Kidney (tissue), 14 donors: ENCODE results near the gene PRRT4. TPM values are rescaled to one million over a fixed set of nuclear protein-coding genes. Genes with fewer than 3 reads are reported as not detected.

Experiments
- DNase-seq, 5 donors: peaks; one replicate each; pipeline ENCODE4 v3.0.0-alpha.2; 2013 to 2020
- FAIRE-seq: peaks from 2 replicates; lab custom pipeline; 2012; peaks lifted over from hg19 to GRCh38; lab: Jason Lieb, UNC
- H3K27ac ChIP-seq, 2 donors: one replicate each; pipeline ENCODE4 v1.7.0; 2013; ENCODE audit warnings: low read depth in 2 of 2, low read length in 2 of 2, inconsistent platforms in 1 of 2
- H3K27me3 ChIP-seq: one replicate; pipeline ENCODE4 v1.7.1; 2013; ENCODE audit warnings: low read length, inconsistent platforms; ENCODE audit not compliant: control insufficient read depth, insufficient read depth
- H3K36me3 ChIP-seq, 3 donors: one replicate each; pipeline versions ENCODE4 v1.7.0 to v1.7.1; 2013; ENCODE audit warnings: low read length in 3 of 3, control low read depth in 1 of 3, inconsistent platforms in 1 of 3; ENCODE audit not compliant: insufficient read depth in 3 of 3, control insufficient read depth in 2 of 3
- H3K4me1 ChIP-seq, 3 donors: one replicate each; pipeline versions ENCODE4 v1.7.0 to v1.7.1; 2013; ENCODE audit warnings: low read length in 3 of 3, inconsistent platforms in 1 of 3, low read depth in 1 of 3; ENCODE audit not compliant: control insufficient read depth in 2 of 3, insufficient read depth in 2 of 3
- H3K4me3 ChIP-seq, 3 donors: one replicate each; pipeline versions ENCODE4 v1.7.0 to v1.8.1; 2013; ENCODE audit warnings: low read length in 3 of 3, control low read depth in 1 of 3, inconsistent platforms in 1 of 3
- H3K9ac ChIP-seq, 3 donors: one replicate each; pipeline versions ENCODE4 v1.7.0 to v1.7.1; 2013; ENCODE audit warnings: low read length in 3 of 3, control low read depth in 1 of 3, inconsistent platforms in 1 of 3
- H3K9me3 ChIP-seq, 3 donors: one replicate each; pipeline versions ENCODE4 v1.7.0 to v1.7.1; 2013; ENCODE audit warnings: low read length in 3 of 3, control low read depth in 1 of 3, inconsistent platforms in 1 of 3; ENCODE audit not compliant: control insufficient read depth in 2 of 3, insufficient read depth in 1 of 3
- intact Hi-C: fragments of 100-400 bp; cut with DNase I; formaldehyde crosslinking; loops from one replicate; pipeline ENCODE4 v1.11.1; 2022
- polyA plus RNA-seq: library from polyadenylated mRNA; stranded (reverse); fragments of 350-450 nt; fragmentation: Illumina TruSeq; extraction: RNeasy Lipid Tissue Mini Kit (QIAGEN cat#74804); gene quantifications from one replicate; pipeline ENCODE4 v1.2.3, GENCODE V29; 2014; ENCODE audit warnings: low read depth, low replicate concordance; ENCODE audit not compliant: insufficient read depth
- total RNA-seq: library from RNA; stranded (reverse); fragmentation: NEBNext Ultra II Directional; extraction: Animal tissue kit (Norgen Biotek cat#: 25700); gene quantifications from one replicate; pipeline ENCODE4 v1.2.1, GENCODE V29; 2021
- TF ChIP-seq, protein P1 (sequence below): IDR thresholded peaks from 3 replicates; pipeline ENCODE4 v1.5.1; 2012; ENCODE audit warnings: mild to moderate bottlenecking, moderate library complexity, borderline replicate concordance; ENCODE audit not compliant: insufficient read depth; ENCODE audit errors: extremely low read depth
- donor health status: control.
- donor health status: control.
- donor health status: control.
- donor health status: control.
- donor health status: control.
- donor health status: DM: yes; HTN: yes; CAD: no.
- donor health status: Normal renal cell carcinoma (clear cell type).

Gene PRRT4
- total and polyA plus RNA-seq, 2 donors from 2014 or later = not detected

DNA sequence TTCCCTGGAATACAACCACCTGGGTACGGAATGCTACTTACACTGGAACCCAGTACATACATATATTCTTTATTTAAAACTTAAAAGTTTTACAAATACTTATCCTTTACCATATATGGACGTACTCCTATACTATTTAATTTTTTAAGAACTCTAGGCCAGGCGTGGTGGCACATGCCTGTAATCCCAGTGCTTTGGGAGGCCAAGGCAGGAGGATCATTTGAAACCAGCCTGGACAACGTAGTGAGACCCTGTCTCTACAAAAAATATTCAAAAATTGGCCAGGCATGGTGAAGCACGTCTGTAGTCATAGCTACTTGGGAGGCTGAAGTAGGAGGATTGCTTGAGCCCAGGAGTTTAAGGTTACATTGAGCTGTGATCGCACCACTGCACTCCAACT, 19.8 kb downstream of the PRRT4 start:
- Histone ChIP-seq H3K27me3 (no peaks in the 10 kb centered on the region), H3K27ac (no peak overlapping the region), H3K9me3 (no peaks in the 10 kb centered on the region), H3K9ac (no peak overlapping the region), H3K4me1 (peaks cover 0 to 13% (median 0%) of the 10 kb centered on the region in 3 donors), H3K36me3 (peaks cover 2 to 23% (median 11%) of the 10 kb centered on the region in 3 donors), H3K4me3 (no peak overlapping the region)
- TF ChIP-seq, protein P1, sequence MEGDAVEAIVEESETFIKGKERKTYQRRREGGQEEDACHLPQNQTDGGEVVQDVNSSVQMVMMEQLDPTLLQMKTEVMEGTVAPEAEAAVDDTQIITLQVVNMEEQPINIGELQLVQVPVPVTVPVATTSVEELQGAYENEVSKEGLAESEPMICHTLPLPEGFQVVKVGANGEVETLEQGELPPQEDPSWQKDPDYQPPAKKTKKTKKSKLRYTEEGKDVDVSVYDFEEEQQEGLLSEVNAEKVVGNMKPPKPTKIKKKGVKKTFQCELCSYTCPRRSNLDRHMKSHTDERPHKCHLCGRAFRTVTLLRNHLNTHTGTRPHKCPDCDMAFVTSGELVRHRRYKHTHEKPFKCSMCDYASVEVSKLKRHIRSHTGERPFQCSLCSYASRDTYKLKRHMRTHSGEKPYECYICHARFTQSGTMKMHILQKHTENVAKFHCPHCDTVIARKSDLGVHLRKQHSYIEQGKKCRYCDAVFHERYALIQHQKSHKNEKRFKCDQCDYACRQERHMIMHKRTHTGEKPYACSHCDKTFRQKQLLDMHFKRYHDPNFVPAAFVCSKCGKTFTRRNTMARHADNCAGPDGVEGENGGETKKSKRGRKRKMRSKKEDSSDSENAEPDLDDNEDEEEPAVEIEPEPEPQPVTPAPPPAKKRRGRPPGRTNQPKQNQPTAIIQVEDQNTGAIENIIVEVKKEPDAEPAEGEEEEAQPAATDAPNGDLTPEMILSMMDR = no peak
- no peak for FAIRE-seq
- intact Hi-C loops = no loop called here
- DNase-seq = no peak

- Histone ChIP-seq H3K9ac (no peak overlapping the region), H3K4me1 (no peaks in the 10 kb centered on the region), H3K36me3 (peaks cover 8 to 60% (median 46%) of the 10 kb centered on the region in 3 donors), H3K27ac (no peak overlapping the region), H3K4me3 (no peak overlapping the region), H3K9me3 (no peaks in the 10 kb centered on the region), H3K27me3 (no peaks in the 10 kb centered on the region)
- DNase-seq (no peak), FAIRE-seq (no peak)
- intact Hi-C loops = no loop called here
- TF ChIP-seq, protein P1 = no peak
These were observed 25.8 kb downstream of the PRRT4 start for GRCh38 chr7:128335730-128336129.

DNA sequence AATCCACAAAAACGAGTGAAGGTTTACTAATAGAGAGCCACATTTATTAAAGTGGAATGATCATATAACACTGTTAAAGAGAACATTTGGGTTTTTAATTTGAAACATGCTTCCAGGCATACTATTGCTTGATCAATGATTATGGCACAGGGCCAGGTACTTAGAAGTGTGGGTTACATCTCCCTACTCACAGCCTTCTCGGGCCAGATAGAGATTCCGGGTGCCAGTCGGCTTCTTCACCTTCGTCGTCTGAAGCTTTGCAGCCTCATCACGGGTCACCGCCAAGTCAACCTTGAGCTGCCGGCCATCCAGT, 37.2 kb downstream of the PRRT4 start:
- no peak overlapping the region for H3K4me3 ChIP-seq
- H3K36me3 ChIP-seq = peaks cover 8 to 65% (median 31%) of the 10 kb centered on the region in 3 donors
- no peak overlapping the region for H3K9ac ChIP-seq
- H3K9me3 ChIP-seq = no peaks in the 10 kb centered on the region
- no peaks in the 10 kb centered on the region for H3K4me1 ChIP-seq
- no peaks in the 10 kb centered on the region for H3K27me3 ChIP-seq
- no peak for DNase-seq
- no peak overlapping the region for H3K27ac ChIP-seq
- intact Hi-C loops = no loop called here
- no peak for FAIRE-seq
- TF ChIP-seq, protein P1 = no peak
